GM19025 (cell line): ENCODE data around the gene FOXL2.

Experiments
- ATAC-seq: cut with Tn5 transposase; IDR thresholded peaks from one replicate; pipeline ENCODE4 v1.9.1; 2021; ENCODE audit warnings: mild to moderate bottlenecking, low read depth, moderate library complexity; ENCODE audit not compliant: unreplicated experiment

The FOXL2 gene

GRCh38 chr3:138946663-138947494 lies at the start of gene FOXL2, which contains the start of gene FOXL2NB:
FOXL2 (minus strand) TSS chr3:138947137; CDS start chr3:138946722, 415 bp downstream.
FOXL2NB (plus strand) TSS chr3:138947217; CDS start chr3:138947365, 148 bp downstream.
- no peak for ATAC-seq

GRCh38 chr3:138995706-138996105 lies 48.8 kb upstream of the FOXL2 start:
- ATAC-seq = no peak

GRCh38 chr3:138987181-138987580 lies 40.2 kb upstream of the FOXL2 start:
- no peak for ATAC-seq

- ATAC-seq = no peak
These were observed 39.0 kb upstream of the FOXL2 start for GRCh38 chr3:138985932-138986331.

GRCh38 chr3:138984816-138985215 lies 37.9 kb upstream of the FOXL2 start:
- ATAC-seq = no peak

- no peak for ATAC-seq
These were observed 29.1 kb upstream of the FOXL2 start for GRCh38 chr3:138976047-138976446.

GRCh38 chr3:138975351-138975750 lies 28.4 kb upstream of the FOXL2 start:
- ATAC-seq = no peak

GRCh38 chr3:138974462-138974861 lies 27.5 kb upstream of the FOXL2 start:
- no peak for ATAC-seq

- ATAC-seq = no peak
These were observed 26.0 kb upstream of the FOXL2 start for GRCh38 chr3:138972941-138973340.

GRCh38 chr3:138971766-138972320 lies 24.9 kb upstream of the FOXL2 start:
- ATAC-seq = no peak

- ATAC-seq = no peak
These were observed 18.0 kb upstream of the FOXL2 start for GRCh38 chr3:138964923-138965322.

GRCh38 chr3:138964264-138964663 lies 17.3 kb upstream of the FOXL2 start:
- ATAC-seq = no peak

GRCh38 chr3:138962854-138963560 lies 16.1 kb upstream of the FOXL2 start:
- no peak for ATAC-seq

GRCh38 chr3:138960417-138960852 lies 13.5 kb upstream of the FOXL2 start:
- ATAC-seq = no peak

GRCh38 chr3:138950701-138951100 lies 3.8 kb upstream of the FOXL2 start:
- ATAC-seq = no peak

GRCh38 chr3:138950006-138950644 lies 3.2 kb upstream of the FOXL2 start:
- ATAC-seq = no peak

- ATAC-seq = no peak
These were observed 2.6 kb upstream of the FOXL2 start for GRCh38 chr3:138949445-138950005.

GRCh38 chr3:138949002-138949418 lies 2.1 kb upstream of the FOXL2 start:
- no peak for ATAC-seq

GRCh38 chr3:138948371-138949001 lies 1.5 kb upstream of the FOXL2 start:
- ATAC-seq = no peak

GRCh38 chr3:138947495-138948121 lies 671 bp upstream of the FOXL2 start:
- no peak for ATAC-seq
